GM19240 (cell line): Measurements from ENCODE around the gene ASB2.

Source experiments
- DNase-seq: peaks from one replicate; pipeline ENCODE4 v3.0.0; 2011; ENCODE audit warnings: low spot score; ENCODE audit not compliant: insufficient read length

The ASB2 gene

GRCh38 chr14:93930296-93930988, 45.9 kb downstream of the ASB2 start:
- no peak for DNase-seq

GRCh38 chr14:93929657-93930056, 46.7 kb downstream of the ASB2 start:
- no peak for DNase-seq

- no peak for DNase-seq
Measured at GRCh38 chr14:93929048-93929535, 47.3 kb downstream of the ASB2 start.

GRCh38 chr14:93928184-93929047, 48.0 kb downstream of the ASB2 start:
- no peak for DNase-seq

GRCh38 chr14:93927800-93928145, 48.6 kb downstream of the ASB2 start:
- no peak for DNase-seq

- no peak for DNase-seq
Measured at GRCh38 chr14:93926873-93927799, 49.2 kb downstream of the ASB2 start, which contains the start of gene FAM181A. FAM181A (plus strand) TSS chr14:93927344; CDS start chr14:93928286, 942 bp downstream.

GRCh38 chr14:93926245-93926872, 50.0 kb downstream of the ASB2 start:
- no peak for DNase-seq

GRCh38 chr14:93925374-93925895, 50.9 kb downstream of the ASB2 start:
- no peak for DNase-seq

GRCh38 chr14:93924592-93925355, 51.6 kb downstream of the ASB2 start:
- no peak for DNase-seq

- DNase-seq: no peak
Measured at GRCh38 chr14:93923626-93924025, 52.7 kb downstream of the ASB2 start.

GRCh38 chr14:93921001-93921806, 55.2 kb downstream of the ASB2 start:
- DNase-seq: no peak

- no peak for DNase-seq
Measured at GRCh38 chr14:93917141-93917540, 59.2 kb downstream of the ASB2 start.

- DNase-seq: no peak
Measured at GRCh38 chr14:93916498-93916897, 59.9 kb downstream of the ASB2 start.

GRCh38 chr14:93915800-93916199, 60.6 kb downstream of the ASB2 start:
- no peak for DNase-seq

GRCh38 chr14:93915070-93915705, 61.2 kb downstream of the ASB2 start:
- no peak for DNase-seq

GRCh38 chr14:93914278-93914677, 62.1 kb downstream of the ASB2 start:
- no peak for DNase-seq

- DNase-seq: no peak
Measured at GRCh38 chr14:93912782-93913181, 63.6 kb downstream of the ASB2 start.

GRCh38 chr14:93911975-93912615, 64.3 kb downstream of the ASB2 start:
- no peak for DNase-seq
